NCI-H526 treated with DMSO at 0.1 percent for 48 hours (cell line): Measurements from ENCODE around the gene IL17REL.

ENCODE experiments used
- DNase-seq: peaks from one replicate; lab custom pipeline; 2025; lab: John Stamatoyannopoulos, UW

Gene IL17REL

GRCh38 chr22:50046019-50046415 lies 33.5 kb upstream of the IL17REL start:
- DNase-seq: no peak

GRCh38 chr22:50045211-50046018 lies 32.9 kb upstream of the IL17REL start:
- DNase-seq: no peak

- no peak for DNase-seq
Observed at GRCh38 chr22:50044485-50045118, 32.0 kb upstream of the IL17REL start.

GRCh38 chr22:50041361-50042065 lies 28.9 kb upstream of the IL17REL start:
- DNase-seq: no peak

GRCh38 chr22:50040717-50041116 lies 28.2 kb upstream of the IL17REL start:
- no peak for DNase-seq

- no peak for DNase-seq
Observed at GRCh38 chr22:50039669-50040443, 27.3 kb upstream of the IL17REL start.

- no peak for DNase-seq
Observed at GRCh38 chr22:50035976-50036724, 23.6 kb upstream of the IL17REL start.

- no peak for DNase-seq
Observed at GRCh38 chr22:50035131-50035881, 22.7 kb upstream of the IL17REL start.

- DNase-seq: no peak
Observed at GRCh38 chr22:50034126-50035081, 21.8 kb upstream of the IL17REL start.

- no peak for DNase-seq
Observed at GRCh38 chr22:50032941-50033601, 20.5 kb upstream of the IL17REL start.

- no peak for DNase-seq
Observed at GRCh38 chr22:50032109-50032871, 19.7 kb upstream of the IL17REL start.

- no peak for DNase-seq
Observed at GRCh38 chr22:50031189-50032091, 18.9 kb upstream of the IL17REL start.

- no peak for DNase-seq
Observed at GRCh38 chr22:50030297-50031188, 18.0 kb upstream of the IL17REL start.

- no peak for DNase-seq
Observed at GRCh38 chr22:50027639-50028537, 15.3 kb upstream of the IL17REL start.

GRCh38 chr22:50025993-50026392 lies 13.4 kb upstream of the IL17REL start:
- no peak for DNase-seq
